HCT116 (cell line): Measurements from ENCODE around the gene HES2. TPM values are rescaled to one million over a fixed set of nuclear protein-coding genes. Genes with fewer than 3 reads are reported as not detected.

Experiments
- ATAC-seq: fragments of 200-7000 bp; cut with Tn5 transposase; 2 replicates; pipeline ENCODE4 v1.9.1; 2020; ENCODE audit warnings: mild to moderate bottlenecking, moderate library complexity
- BruUV-seq: library from RNA; stranded (reverse); fragments of 400-500 nt; replicated peaks from 2 replicates; lab custom pipeline; 2021; lab: Mats Ljungman, UMichigan
- CTCF ChIA-PET: fragments of 300-600 bp; sonication (Branson Sonifier 250); formaldehyde crosslinking; loops from one replicate; lab custom pipeline; 2021; ENCODE audit warnings: antibody characterized with exemption; lab: Charles Lee
- POLR2A ChIA-PET: fragments of 300-600, 350-600 bp; sonication (Branson Sonifier 250); formaldehyde crosslinking; loops from one replicate; lab custom pipeline; 2021; ENCODE audit warnings: antibody characterized with exemption; lab: Charles Lee
- RAD21 ChIA-PET, 2 experiments: fragments of 300-600 bp; sonication (Branson Sonifier 250); formaldehyde crosslinking; loops; one replicate each; lab custom pipeline; 2023; ENCODE audit warnings: low total read pairs in 2 of 2; ENCODE audit not compliant: uncharacterized antibody in 2 of 2, unreplicated experiment in 2 of 2, low non-redundant PET in 1 of 2; lab: Charles Lee
- DNase-seq: peaks from one replicate; pipeline ENCODE4 v3.0.0-alpha.2; 2010; ENCODE audit warnings: low read depth, low spot score
- H2AFZ ChIP-seq: fragments of 200-600 bp; shearing (Covaris generic), sonication (generic); 2 replicates; pipeline ENCODE4 v1.6.1; 2017; ENCODE audit warnings: low read depth, mixed run types, mixed read lengths, antibody characterized with exemption, low read length; ENCODE audit not compliant: poor library complexity, severe bottlenecking
- H3K27ac ChIP-seq: 2 replicates; pipeline ENCODE4 v1.5.1; 2012; ENCODE audit warnings: low read depth, low read length
- H3K27me3 ChIP-seq: fragments of 200-600 bp; sonication (generic); 2 replicates; pipeline ENCODE4 v1.6.1; 2016; ENCODE audit warnings: mixed run types, low read length, mixed read lengths; ENCODE audit not compliant: insufficient read depth
- H3K36me3 ChIP-seq, 2 experiments: fragments of 200-500 bp in 1 of 2; fragments of 200-600 bp in 1 of 2; sonication (Bioruptor generic) in 1 of 2; sonication (generic) in 1 of 2; 2 replicates each; pipeline versions ENCODE4 v1.5.1 to v1.6.1; 2014 to 2016; ENCODE audit warnings: low read length in 2 of 2, inconsistent platforms in 1 of 2, mixed read lengths in 1 of 2, mixed run types in 1 of 2; ENCODE audit not compliant: insufficient read depth in 2 of 2, control insufficient read depth in 1 of 2
- H3K4me1 ChIP-seq, 2 experiments: fragments of 200-600 bp in 1 of 2; sonication (generic) in 1 of 2; 2 replicates each; pipeline versions ENCODE4 v1.5.1 to v1.6.1; 2012 to 2017; ENCODE audit warnings: low read length in 2 of 2, inconsistent platforms in 1 of 2, mild to moderate bottlenecking in 1 of 2, mixed read lengths in 1 of 2, mixed run types in 1 of 2, moderate library complexity in 1 of 2; ENCODE audit not compliant: insufficient read depth in 2 of 2, control insufficient read depth in 1 of 2
- H3K4me2 ChIP-seq: fragments of 200-600 bp; sonication (generic); 2 replicates; pipeline ENCODE4 v1.6.1; 2017; ENCODE audit warnings: mixed run types, low read length, mixed read lengths
- H3K4me3 ChIP-seq, 2 experiments: fragments of 200-600 bp in 1 of 2; sonication (generic) in 1 of 2; replicated peaks in 1 of 2; 2 replicates each; pipeline ENCODE4 v1.5.1; 2011 to 2016; ENCODE audit warnings: low read length in 2 of 2, control low read depth in 1 of 2, low read depth in 1 of 2, mild to moderate bottlenecking in 1 of 2, mixed read lengths in 1 of 2, mixed run types in 1 of 2
- H3K79me2 ChIP-seq: fragments of 200-600 bp; sonication (generic); 2 replicates; pipeline ENCODE4 v1.6.1; 2017; ENCODE audit warnings: mild to moderate bottlenecking, mixed run types, low read length, moderate library complexity, mixed read lengths; ENCODE audit not compliant: insufficient read depth
- H3K9ac ChIP-seq: fragments of 200-600 bp; sonication (generic); 2 replicates; pipeline ENCODE4 v1.6.1; 2016; ENCODE audit warnings: low read length, mixed read lengths
- H3K9me2 ChIP-seq: fragments of 200-600 bp; sonication (generic), shearing (Covaris generic); 2 replicates; pipeline ENCODE4 v1.6.1; 2017; ENCODE audit warnings: mixed run types, mild to moderate bottlenecking, moderate library complexity; ENCODE audit not compliant: insufficient read depth
- H3K9me3 ChIP-seq, 2 experiments: fragments of 200-500 bp in 1 of 2; fragments of 200-600 bp in 1 of 2; sonication (Bioruptor generic) in 1 of 2; sonication (generic) in 1 of 2; 2 replicates each; pipeline ENCODE4 v1.6.1; 2014 to 2017; ENCODE audit warnings: low read length in 2 of 2, mixed read lengths in 2 of 2, inconsistent platforms in 1 of 2, low read depth in 1 of 2, mild to moderate bottlenecking in 1 of 2, mixed run types in 1 of 2, moderate library complexity in 1 of 2; ENCODE audit not compliant: control insufficient read depth in 1 of 2, insufficient read depth in 1 of 2
- H4K20me1 ChIP-seq: fragments of 200-600 bp; sonication (generic), shearing (Covaris generic); 2 replicates; pipeline ENCODE4 v1.6.1; 2017; ENCODE audit warnings: mixed run types, mild to moderate bottlenecking, moderate library complexity; ENCODE audit not compliant: insufficient read depth
- CBX3 ChIP-seq: IDR thresholded peaks from 2 replicates; pipeline ENCODE4 v1.6.1; 2012; ENCODE audit warnings: low read depth
- CEBPB ChIP-seq: IDR thresholded peaks from 2 replicates; pipeline ENCODE4 v1.6.1; 2012; ENCODE audit warnings: low read depth
- CTCF ChIP-seq, 3 experiments: fragments of 200-600 bp in 1 of 3; sonication (generic) in 1 of 3; IDR thresholded peaks in 2 of 3; conservative IDR thresholded peaks in 1 of 3; 2 replicates each; pipeline ENCODE4 v1.5.1; 2012 to 2017; ENCODE audit warnings: low read depth in 2 of 3, low read length in 2 of 3, antibody characterized with exemption in 1 of 3, borderline replicate concordance in 1 of 3, control low read depth in 1 of 3, mild to moderate bottlenecking in 1 of 3, mixed read lengths in 1 of 3, mixed run types in 1 of 3, moderate library complexity in 1 of 3; ENCODE audit not compliant: insufficient read depth in 1 of 3
- EGR1 ChIP-seq: IDR thresholded peaks from 2 replicates; pipeline ENCODE4 v1.6.1; 2012; ENCODE audit warnings: low read depth
- ELF1 ChIP-seq: IDR thresholded peaks from 2 replicates; pipeline ENCODE4 v1.6.1; 2012; ENCODE audit warnings: low read depth, borderline replicate concordance
- EZH2 ChIP-seq: fragments of 200-600 bp; sonication (generic); IDR thresholded peaks from 2 replicates; pipeline ENCODE4 v1.6.1; 2017; ENCODE audit warnings: antibody characterized with exemption, mixed run types
- EZH2phosphoT487 ChIP-seq: fragments of 200-600 bp; IDR thresholded peaks from 2 replicates; pipeline ENCODE4 v1.6.1; 2018; ENCODE audit warnings: antibody characterized with exemption, borderline replicate concordance
- FOSL1 ChIP-seq: IDR thresholded peaks from 2 replicates; pipeline ENCODE4 v1.6.1; 2012; ENCODE audit warnings: low read depth
- POLR2A ChIP-seq: IDR thresholded peaks from 2 replicates; pipeline ENCODE4 v1.7.0; 2011; ENCODE audit warnings: borderline replicate concordance; ENCODE audit not compliant: insufficient read depth, insufficient read length; ENCODE audit errors: extremely low read depth
- RAD21 ChIP-seq: IDR thresholded peaks from 2 replicates; pipeline ENCODE4 v1.6.1; 2012; ENCODE audit warnings: low read depth, mild to moderate bottlenecking
- REST ChIP-seq: IDR thresholded peaks from 2 replicates; pipeline ENCODE4 v1.6.1; 2012; ENCODE audit warnings: low read depth
- SIN3A ChIP-seq: IDR thresholded peaks from 2 replicates; pipeline ENCODE4 v1.6.1; 2012; ENCODE audit warnings: low read depth
- SRF ChIP-seq: IDR thresholded peaks from 2 replicates; pipeline ENCODE4 v1.6.1; 2012; ENCODE audit warnings: low read depth
- TCF7L2 ChIP-seq: IDR thresholded peaks from 2 replicates; pipeline ENCODE4 v1.7.0; 2011; ENCODE audit warnings: borderline replicate concordance, inconsistent platforms; ENCODE audit not compliant: insufficient read depth, insufficient read length; ENCODE audit errors: extremely low read depth
- ZBTB33 ChIP-seq: IDR thresholded peaks from 2 replicates; pipeline ENCODE4 v1.6.1; 2011; ENCODE audit warnings: mild to moderate bottlenecking, low read length, moderate library complexity; ENCODE audit not compliant: insufficient replicate concordance; ENCODE audit errors: extremely low read depth
- ZFX ChIP-seq: fragments of 450-650 bp; IDR thresholded peaks from 2 replicates; pipeline ENCODE4 v1.6.1; 2017
- ZNF274 ChIP-seq: fragments of 200-500 bp; sonication (Bioruptor generic); IDR thresholded peaks from 2 replicates; pipeline ENCODE4 v1.6.1; 2014; ENCODE audit warnings: mild to moderate bottlenecking, low read depth, low read length, inconsistent platforms
- intact Hi-C: fragments of 100-400 bp; cut with micrococcal nuclease; formaldehyde crosslinking; loops from 2 replicates; pipeline ENCODE4 v1.10.0; 2022
- total RNA-seq: library from RNA; stranded (reverse); gene quantifications from one replicate; pipeline ENCODE4 v1.2.1, GENCODE V29; 2021; ENCODE audit not compliant: unreplicated experiment
- TF ChIP-seq, protein P1 (sequence below): IDR thresholded peaks from 2 replicates; pipeline ENCODE4 v1.6.1; 2012
- TF ChIP-seq, protein P2 (sequence below): IDR thresholded peaks from 2 replicates; pipeline ENCODE4 v1.6.1; 2012

HES2 gene
- total RNA-seq, 1 experiment from 2014 or later = 8.4 TPM

DNA sequence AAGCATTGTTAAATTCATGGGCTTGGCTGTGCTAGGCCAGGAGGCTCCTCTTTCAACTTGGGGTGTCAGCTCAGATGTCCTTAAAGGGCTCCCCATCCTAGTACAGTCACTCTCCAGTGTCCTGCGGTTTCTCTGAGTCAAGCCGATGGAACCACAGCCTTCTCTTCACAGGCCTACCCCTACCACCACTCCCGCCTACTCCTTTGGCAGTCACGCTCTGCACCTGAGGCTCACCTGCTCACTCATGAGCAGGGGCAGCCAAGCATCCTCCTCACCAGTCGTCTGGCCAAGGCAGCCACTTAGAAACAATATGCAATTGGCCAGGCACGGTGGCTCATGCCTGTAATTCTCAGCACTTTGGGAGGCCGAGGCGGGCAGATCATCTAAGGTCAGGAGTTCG lies 29.7 kb downstream of the HES2 start:
- TF ChIP-seq EGR1 (no peak), SRF (no peak), ZBTB33 (no peak), EZH2phosphoT487 (no peak), CTCF (IDR thresholded peaks at IDR 0.05 in 2 of 3, conservative IDR thresholded peaks at IDR 0.05 in 1 of 3; ENCODE audit: borderline replicate concordance in 1 of 3, insufficient read depth in 1 of 3, low read depth in 2 of 3, low read length in 2 of 3) (no peak), ELF1 (no peak), REST (no peak), FOSL1 (no peak), ZNF274 (no peak), RAD21 (no peak), POLR2A (no peak), ZFX (no peak), SIN3A (no peak), CBX3 (no peak), EZH2 (no peak), CEBPB (no peak), TCF7L2 (no peak)
- TF ChIP-seq, protein P1, sequence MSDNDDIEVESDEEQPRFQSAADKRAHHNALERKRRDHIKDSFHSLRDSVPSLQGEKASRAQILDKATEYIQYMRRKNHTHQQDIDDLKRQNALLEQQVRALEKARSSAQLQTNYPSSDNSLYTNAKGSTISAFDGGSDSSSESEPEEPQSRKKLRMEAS = no peak
- TF ChIP-seq, protein P2, sequence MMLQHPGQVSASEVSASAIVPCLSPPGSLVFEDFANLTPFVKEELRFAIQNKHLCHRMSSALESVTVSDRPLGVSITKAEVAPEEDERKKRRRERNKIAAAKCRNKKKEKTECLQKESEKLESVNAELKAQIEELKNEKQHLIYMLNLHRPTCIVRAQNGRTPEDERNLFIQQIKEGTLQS = no peak
- ATAC-seq (no peak), DNase-seq (no peak)
- Histone ChIP-seq H3K9ac (no peak overlapping the region), H2AFZ (no peak overlapping the region), H3K36me3 (no peaks in the 10 kb centered on the region), H3K4me3 (no peak overlapping the region), H3K9me2 (no peaks in the 10 kb centered on the region), H4K20me1 (no peaks in the 10 kb centered on the region), H3K27me3 (no peaks in the 10 kb centered on the region), H3K9me3 (no peaks in the 10 kb centered on the region), H3K27ac (no peak overlapping the region; the same call in 1 of the 2 replicates), H3K79me2 (peaks cover 78% of the 10 kb centered on the region), H3K4me2 (0 out of 2 replicates have a peak overlapping the region, but pooled peaks have one; percentile 21), H3K4me1 (peaks cover 36 to 72% of the 10 kb centered on the region in 2 experiments)
- ChIA-PET POLR2A (no interaction called here), RAD21 (no interaction called here), CTCF (no interaction called here)
- no TSS peak for BruUV-seq
- intact Hi-C loops = no loop called here
